Breast epithelium (tissue), 3 donors: ENCODE measurements around the gene TMEM229B.

Source experiments
- POLR2AphosphoS5 ChIP-seq, 3 donors: sonication (generic); formaldehyde crosslinking; IDR thresholded peaks; one replicate each; pipeline ENCODE4 v1.6.1; 2017; ENCODE audit warnings: antibody characterized with exemption in 3 of 3
- TF ChIP-seq, protein P1 (sequence below), 3 donors: fragments of 450-650 bp; IDR thresholded peaks; one replicate each; pipeline ENCODE4 v1.5.1; 2016 to 2017; ENCODE audit warnings: antibody characterized with exemption in 3 of 3, mild to moderate bottlenecking in 3 of 3, moderate library complexity in 3 of 3

DNA sequence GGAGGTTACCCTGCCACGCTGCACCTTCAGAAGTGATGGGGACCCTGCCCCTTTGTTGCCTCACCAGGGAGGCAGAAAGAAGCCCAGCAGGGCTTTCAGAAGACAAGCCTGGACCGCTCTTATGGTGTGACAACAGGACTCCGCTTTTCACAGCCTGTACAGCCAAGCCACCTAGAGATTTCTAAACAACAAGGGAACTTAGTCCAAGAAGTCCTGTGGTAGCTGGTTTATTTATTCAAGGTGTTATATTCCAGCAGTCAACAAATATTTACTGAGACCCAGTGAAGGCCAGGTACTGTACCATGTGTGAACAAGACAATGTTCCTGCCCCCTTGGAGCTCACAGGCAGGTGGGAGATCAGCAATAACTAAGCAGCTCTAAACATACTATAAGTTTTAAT lies 4.0 kb upstream of the TMEM229B start:
- no peak for TF ChIP-seq POLR2AphosphoS5 (IDR thresholded peaks at IDR 0.05)
- TF ChIP-seq, protein P1, sequence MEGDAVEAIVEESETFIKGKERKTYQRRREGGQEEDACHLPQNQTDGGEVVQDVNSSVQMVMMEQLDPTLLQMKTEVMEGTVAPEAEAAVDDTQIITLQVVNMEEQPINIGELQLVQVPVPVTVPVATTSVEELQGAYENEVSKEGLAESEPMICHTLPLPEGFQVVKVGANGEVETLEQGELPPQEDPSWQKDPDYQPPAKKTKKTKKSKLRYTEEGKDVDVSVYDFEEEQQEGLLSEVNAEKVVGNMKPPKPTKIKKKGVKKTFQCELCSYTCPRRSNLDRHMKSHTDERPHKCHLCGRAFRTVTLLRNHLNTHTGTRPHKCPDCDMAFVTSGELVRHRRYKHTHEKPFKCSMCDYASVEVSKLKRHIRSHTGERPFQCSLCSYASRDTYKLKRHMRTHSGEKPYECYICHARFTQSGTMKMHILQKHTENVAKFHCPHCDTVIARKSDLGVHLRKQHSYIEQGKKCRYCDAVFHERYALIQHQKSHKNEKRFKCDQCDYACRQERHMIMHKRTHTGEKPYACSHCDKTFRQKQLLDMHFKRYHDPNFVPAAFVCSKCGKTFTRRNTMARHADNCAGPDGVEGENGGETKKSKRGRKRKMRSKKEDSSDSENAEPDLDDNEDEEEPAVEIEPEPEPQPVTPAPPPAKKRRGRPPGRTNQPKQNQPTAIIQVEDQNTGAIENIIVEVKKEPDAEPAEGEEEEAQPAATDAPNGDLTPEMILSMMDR (IDR thresholded peaks at IDR 0.05) = no peak
